ENCODE data around the gene CLCN1.

DNA sequence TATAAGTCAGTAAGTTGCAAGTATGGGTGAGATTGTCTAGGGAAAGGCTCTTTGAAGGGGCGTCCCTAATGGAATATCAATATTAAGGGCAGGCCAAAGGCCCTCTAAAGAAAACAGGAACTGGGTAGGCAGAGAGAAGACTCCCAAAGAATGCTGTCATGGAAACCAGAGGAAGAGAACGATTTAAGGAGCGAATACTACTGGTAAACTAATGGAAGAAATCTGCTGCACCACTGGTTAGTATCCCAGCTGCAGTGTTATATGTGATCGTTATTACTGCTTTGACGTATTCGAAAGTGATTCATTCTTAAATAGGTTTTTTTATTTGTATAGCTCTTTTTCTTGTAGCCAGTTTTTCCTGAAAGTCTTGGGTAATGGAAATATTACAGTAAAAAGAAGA lies 26.5 kb upstream of the CLCN1 start:
- TF ChIP-seq, protein P1, sequence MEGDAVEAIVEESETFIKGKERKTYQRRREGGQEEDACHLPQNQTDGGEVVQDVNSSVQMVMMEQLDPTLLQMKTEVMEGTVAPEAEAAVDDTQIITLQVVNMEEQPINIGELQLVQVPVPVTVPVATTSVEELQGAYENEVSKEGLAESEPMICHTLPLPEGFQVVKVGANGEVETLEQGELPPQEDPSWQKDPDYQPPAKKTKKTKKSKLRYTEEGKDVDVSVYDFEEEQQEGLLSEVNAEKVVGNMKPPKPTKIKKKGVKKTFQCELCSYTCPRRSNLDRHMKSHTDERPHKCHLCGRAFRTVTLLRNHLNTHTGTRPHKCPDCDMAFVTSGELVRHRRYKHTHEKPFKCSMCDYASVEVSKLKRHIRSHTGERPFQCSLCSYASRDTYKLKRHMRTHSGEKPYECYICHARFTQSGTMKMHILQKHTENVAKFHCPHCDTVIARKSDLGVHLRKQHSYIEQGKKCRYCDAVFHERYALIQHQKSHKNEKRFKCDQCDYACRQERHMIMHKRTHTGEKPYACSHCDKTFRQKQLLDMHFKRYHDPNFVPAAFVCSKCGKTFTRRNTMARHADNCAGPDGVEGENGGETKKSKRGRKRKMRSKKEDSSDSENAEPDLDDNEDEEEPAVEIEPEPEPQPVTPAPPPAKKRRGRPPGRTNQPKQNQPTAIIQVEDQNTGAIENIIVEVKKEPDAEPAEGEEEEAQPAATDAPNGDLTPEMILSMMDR (IDR thresholded peaks at IDR 0.05): no peak
- no peak for TF ChIP-seq ZFX (IDR thresholded peaks at IDR 0.05; ENCODE audit: borderline replicate concordance)

All from 22Rv1 (cell line).